Measurements from ENCODE around the gene ACTR1A. TPM values are rescaled to one million over a fixed set of nuclear protein-coding genes. Genes with fewer than 3 reads are reported as not detected.
"Not testable (repeated sequence)": the region's sequence is repeated elsewhere in the genome, so short reads cannot be mapped to it uniquely, and the experiment has no call there.

ACTR1A gene
- total RNA-seq, 1 experiment from 2014 or later = 85.6 TPM

GRCh38 chr10:102501201-102502028 is 1.1 kb downstream of the ACTR1A start:
- no peak for DNase-seq (ENCODE audit: low read depth, low spot score)
- in situ Hi-C loops (cut with HindIII; ENCODE audit: low pct_unique_long_range_greater_than_20kb, low sequenced_read_pairs) = loop anchor here (10.0 kb wide), 1 partner anchor 73 kb away; no protein-coding TSS in a partner anchor

GRCh38 chr10:102500686-102501085 is 1.8 kb downstream of the ACTR1A start:
- DNase-seq (ENCODE audit: low read depth, low spot score) = not testable (repeated sequence)
- in situ Hi-C loops (cut with HindIII; ENCODE audit: low pct_unique_long_range_greater_than_20kb, low sequenced_read_pairs) = loop anchor here (10.0 kb wide), 1 partner anchor 74 kb away; no protein-coding TSS in a partner anchor

DNA sequence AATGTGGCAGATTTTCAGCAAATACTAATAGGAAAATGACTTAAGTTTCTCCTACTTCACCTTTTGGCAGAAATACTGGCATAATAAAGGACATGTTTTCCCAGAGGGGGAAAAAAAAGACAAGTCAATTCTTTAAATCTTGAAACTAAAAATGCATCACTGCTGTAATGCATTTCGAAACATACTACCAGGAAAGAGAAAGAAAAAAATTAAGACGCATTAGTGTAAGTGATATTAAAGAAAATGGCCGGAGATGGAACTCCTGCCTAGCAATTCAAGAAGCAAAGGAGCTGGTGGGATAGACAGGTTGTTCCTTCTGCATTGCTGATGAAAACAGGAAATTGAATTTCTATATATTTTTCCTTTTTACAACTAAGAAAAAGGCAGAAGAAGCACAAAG is 3.2 kb downstream of the ACTR1A start:
- in situ Hi-C loops (cut with HindIII; ENCODE audit: low pct_unique_long_range_greater_than_20kb, low sequenced_read_pairs) = no loop called here
- no peak for DNase-seq (ENCODE audit: low read depth, low spot score)

GRCh38 chr10:102497545-102497944 is 5.0 kb downstream of the ACTR1A start:
- in situ Hi-C loops (cut with HindIII; ENCODE audit: low pct_unique_long_range_greater_than_20kb, low sequenced_read_pairs) = no loop called here
- DNase-seq (ENCODE audit: low read depth, low spot score) = no peak

GRCh38 chr10:102493771-102494170 is 8.7 kb downstream of the ACTR1A start:
- in situ Hi-C loops (cut with HindIII; ENCODE audit: low pct_unique_long_range_greater_than_20kb, low sequenced_read_pairs) = no loop called here
- DNase-seq (ENCODE audit: low read depth, low spot score) = no peak

DNA sequence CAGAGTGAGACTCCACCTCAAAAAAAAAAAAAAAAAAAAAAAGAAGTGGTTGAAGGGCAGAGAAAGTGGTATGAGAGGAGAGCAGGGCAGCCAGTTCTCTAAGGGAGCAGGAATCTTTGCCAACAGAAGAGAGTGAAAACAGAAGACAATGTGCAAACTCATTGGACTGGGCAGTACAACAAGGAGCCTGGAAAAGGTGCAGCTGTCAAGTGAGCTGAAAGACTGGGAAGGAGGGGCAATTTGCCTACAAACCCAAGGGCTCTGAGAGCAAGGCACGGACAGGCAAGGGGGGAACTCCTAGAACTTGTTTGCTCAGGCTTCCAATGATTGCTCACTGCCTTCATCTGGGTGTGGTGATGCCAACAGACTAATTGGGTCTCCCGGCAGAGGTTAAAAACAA is 9.5 kb downstream of the ACTR1A start:
- DNase-seq (ENCODE audit: low read depth, low spot score) = no peak
- in situ Hi-C loops (cut with HindIII; ENCODE audit: low pct_unique_long_range_greater_than_20kb, low sequenced_read_pairs) = no loop called here

GRCh38 chr10:102492344-102492939 is 10.1 kb downstream of the ACTR1A start:
- in situ Hi-C loops (cut with HindIII; ENCODE audit: low pct_unique_long_range_greater_than_20kb, low sequenced_read_pairs) = no loop called here
- DNase-seq (ENCODE audit: low read depth, low spot score) = no peak

- no peak for DNase-seq (ENCODE audit: low read depth, low spot score)
- in situ Hi-C loops (cut with HindIII; ENCODE audit: low pct_unique_long_range_greater_than_20kb, low sequenced_read_pairs) = no loop called here
Measured at GRCh38 chr10:102491136-102491535, 11.4 kb downstream of the ACTR1A start.

GRCh38 chr10:102485093-102485784 is 17.3 kb downstream of the ACTR1A start:
- in situ Hi-C loops (cut with HindIII; ENCODE audit: low pct_unique_long_range_greater_than_20kb, low sequenced_read_pairs) = no loop called here

DNA sequence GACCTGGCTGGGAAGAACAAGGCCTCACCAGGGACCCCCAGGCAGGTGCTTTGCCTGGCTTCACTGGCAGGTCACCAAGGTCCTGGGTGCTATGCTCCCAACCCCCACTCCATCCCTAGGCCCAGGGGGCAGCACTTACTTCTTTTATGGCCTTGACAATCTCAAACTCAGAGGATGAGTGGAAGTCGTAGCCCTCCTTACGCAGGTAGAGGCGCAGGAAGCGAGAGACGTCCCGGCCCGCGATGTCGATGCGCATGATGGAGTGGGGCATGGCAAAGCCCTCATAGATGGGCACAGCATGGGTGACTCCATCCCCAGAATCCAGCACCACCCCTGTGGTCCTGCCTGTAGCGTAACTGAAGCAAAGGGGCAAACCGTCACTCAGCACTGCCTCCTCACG is 18.5 kb downstream of the ACTR1A start:
- DNase-seq (ENCODE audit: low read depth, low spot score) = no peak
- in situ Hi-C loops (cut with HindIII; ENCODE audit: low pct_unique_long_range_greater_than_20kb, low sequenced_read_pairs) = no loop called here

More at GRCh38 chr10:102485093-102485784, 17.3 kb downstream of the ACTR1A start:
- DNase-seq (ENCODE audit: low read depth, low spot score) = no peak

DNA sequence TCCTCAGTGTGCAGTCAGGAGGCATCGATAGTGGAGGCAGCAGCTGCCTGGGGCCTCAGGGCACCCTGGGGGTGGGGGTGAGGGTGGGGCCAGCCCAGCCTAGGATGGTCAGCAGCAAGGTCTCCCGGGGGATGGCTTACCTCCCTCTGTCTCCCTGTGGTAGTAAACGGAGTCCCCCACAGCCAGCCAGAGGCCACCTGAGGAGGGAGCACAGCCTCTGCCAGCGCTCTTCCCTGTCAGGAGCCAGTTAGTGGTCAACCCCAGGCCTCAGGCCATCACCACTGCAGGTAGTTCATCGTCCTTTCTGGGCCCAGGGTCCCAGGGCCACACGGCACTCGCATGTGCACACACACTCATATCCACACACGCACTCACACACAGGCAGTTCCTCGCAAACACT is 22.1 kb downstream of the ACTR1A start:
- no peak for DNase-seq (ENCODE audit: low read depth, low spot score)
- in situ Hi-C loops (cut with HindIII; ENCODE audit: low pct_unique_long_range_greater_than_20kb, low sequenced_read_pairs) = no loop called here

GRCh38 chr10:102479651-102480050 is 22.9 kb downstream of the ACTR1A start:
- DNase-seq (ENCODE audit: low read depth, low spot score) = no peak
- in situ Hi-C loops (cut with HindIII; ENCODE audit: low pct_unique_long_range_greater_than_20kb, low sequenced_read_pairs) = no loop called here

DNA sequence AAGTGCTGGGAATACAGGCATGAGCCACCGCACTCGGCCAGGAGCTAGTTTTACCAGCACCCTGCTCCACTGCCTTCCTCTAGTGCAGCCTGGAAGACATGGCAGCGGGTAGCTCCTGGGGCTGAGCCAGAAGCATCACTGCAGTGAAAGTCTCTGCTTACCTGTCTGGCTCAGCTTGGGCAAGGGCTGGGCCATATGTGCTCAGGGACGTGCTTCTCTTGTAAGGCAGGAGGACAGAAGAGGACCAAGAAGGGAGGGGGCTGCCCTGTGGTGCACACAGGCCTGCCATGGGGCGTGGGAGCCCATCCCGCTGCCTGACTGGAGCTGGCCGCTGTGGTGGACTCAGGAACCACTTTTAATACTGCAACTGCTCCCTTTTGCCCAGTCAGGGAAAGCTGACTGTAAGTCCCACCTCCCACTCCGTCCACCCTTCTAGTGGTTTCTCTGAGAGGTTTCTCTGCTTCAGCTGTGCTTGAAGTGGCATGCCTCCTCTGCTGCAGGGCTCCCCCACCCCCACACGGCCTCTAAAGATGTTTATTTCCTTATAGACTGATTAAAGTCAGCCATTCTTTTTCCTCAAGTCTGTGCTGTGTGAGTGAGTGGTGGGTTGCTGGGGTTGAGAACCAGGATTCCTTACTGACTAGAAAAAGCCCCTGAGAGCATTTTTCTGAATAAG is 25.9 kb downstream of the ACTR1A start:
- no peak for DNase-seq (ENCODE audit: low read depth, low spot score)
- in situ Hi-C loops (cut with HindIII; ENCODE audit: low pct_unique_long_range_greater_than_20kb, low sequenced_read_pairs) = no loop called here

DNA sequence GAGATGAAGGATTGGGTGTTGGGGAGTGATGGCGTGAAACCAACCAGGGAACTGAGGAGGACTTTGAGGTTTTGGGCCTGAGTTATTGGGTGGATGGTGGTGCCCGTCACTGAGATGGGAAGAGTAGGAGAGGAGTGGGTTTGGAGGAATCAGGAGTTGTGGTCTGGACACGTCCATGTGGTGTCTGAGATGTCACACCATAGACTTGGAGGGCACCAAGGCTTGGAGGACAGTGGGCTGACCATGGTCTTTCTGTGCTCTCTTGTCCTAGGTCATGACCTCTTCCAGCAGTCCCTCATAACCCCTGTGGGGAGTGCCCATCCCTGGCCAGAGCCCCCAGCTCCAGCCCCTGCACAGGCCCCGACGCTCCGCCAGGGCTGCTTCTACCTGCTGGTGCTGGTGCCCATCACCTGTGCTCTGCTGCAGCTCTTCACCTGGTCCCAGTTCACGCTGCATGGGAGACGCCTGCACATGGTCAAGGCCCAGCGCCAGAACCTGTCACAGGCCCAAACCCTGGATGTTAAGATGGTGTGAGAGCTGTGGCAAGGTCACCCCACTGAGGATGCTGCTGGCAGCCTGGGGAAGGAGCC is 27.0 kb downstream of the ACTR1A start:
- DNase-seq (ENCODE audit: low read depth, low spot score) = no peak
- in situ Hi-C loops (cut with HindIII; ENCODE audit: low pct_unique_long_range_greater_than_20kb, low sequenced_read_pairs) = no loop called here

GRCh38 chr10:102473445-102474331 is 28.8 kb downstream of the ACTR1A start:
- in situ Hi-C loops (cut with HindIII; ENCODE audit: low pct_unique_long_range_greater_than_20kb, low sequenced_read_pairs) = no loop called here
- DNase-seq (ENCODE audit: low read depth, low spot score) = no peak

DNA sequence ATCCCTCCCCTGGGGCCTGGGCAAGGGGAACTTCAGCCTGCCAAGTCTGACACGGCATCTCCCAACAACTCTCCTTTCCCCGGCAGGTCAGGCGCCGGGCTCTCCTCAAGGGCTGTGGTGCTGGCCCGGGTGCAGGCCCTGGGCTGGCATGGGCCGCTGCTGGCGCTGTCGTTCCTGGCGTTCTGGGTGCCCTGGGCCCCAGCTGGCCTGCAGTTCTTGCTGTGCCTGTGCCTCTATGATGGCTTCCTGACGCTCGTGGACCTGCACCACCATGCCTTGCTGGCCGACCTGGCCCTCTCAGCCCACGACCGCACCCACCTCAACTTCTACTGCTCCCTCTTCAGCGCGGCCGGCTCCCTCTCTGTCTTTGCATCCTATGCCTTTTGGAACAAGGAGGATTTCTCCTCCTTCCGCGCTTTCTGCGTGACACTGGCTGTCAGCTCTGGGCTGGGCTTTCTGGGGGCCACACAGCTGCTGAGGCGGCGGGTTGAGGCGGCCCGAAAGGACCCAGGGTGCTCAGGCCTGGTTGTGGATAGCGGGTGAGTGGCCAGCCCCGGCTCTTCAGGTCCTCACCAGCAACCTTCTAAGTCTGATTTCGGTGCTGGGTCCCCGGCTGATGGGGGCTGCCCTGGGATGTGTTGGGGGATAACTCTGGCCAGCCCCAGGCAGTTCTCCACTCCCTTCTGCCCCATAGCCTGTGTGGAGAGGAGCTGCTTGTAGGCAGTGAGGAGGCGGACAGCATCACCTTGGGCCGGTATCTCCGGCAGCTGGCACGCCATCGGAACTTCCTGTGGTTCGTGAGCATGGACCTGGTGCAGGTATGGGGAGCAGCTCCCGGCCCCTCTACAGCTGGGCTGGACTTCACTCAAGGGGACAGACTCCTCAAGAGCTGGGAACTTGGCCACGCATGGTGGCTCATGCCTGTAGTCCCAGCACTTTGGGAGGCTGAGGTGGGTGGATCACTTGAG is 31.6 kb downstream of the ACTR1A start:
- no peak for DNase-seq (ENCODE audit: low read depth, low spot score)
- in situ Hi-C loops (cut with HindIII; ENCODE audit: low pct_unique_long_range_greater_than_20kb, low sequenced_read_pairs) = no loop called here

Data from SK-MEL-5 (cell line).